ENCODE measurements around the gene TMEM72.

DNA sequence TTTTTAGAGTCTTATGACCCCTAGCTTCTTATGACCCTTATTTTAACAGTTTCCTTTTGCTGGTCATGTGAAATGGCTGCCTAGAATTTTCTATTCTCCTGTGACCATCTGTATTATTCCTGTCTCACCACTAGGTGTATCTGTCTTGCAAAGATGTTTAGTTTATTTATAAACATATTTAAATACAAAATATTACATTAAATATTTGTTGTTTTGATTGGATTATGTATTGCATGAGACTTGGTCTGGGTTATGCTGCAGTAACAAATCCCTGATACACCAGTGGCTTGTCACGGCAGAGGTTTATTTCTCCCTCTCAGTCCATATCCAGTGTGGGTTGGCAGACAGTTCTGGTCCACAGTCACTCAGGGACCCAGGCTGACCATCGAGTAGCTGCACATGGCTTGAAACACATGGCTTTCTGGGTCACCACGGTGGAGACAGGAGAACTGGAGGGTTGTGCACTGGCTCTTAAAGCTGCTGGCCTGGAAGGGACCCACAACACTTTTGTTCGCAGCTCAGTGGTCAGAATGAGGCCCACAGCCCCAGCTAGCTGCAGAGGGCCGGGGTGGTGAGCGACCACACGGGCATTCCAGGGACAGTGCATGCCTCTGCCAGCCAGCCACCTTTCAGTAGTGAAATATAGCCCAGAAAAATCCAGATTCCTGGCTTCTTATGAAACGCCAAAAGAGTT is 55.8 kb downstream of the TMEM72 start:
- no peak for TF ChIP-seq POLR2A (IDR thresholded peaks at IDR 0.05; ENCODE audit: low read length)
- no peak for TF ChIP-seq GATA1 (IDR thresholded peaks at IDR 0.05; ENCODE audit: low read depth, low read length)

All from erythroblast (primary cell).